NB4 (cell line): Measurements from ENCODE around the gene CRTAP.
"Not testable (repeated sequence)": the region's sequence is repeated elsewhere in the genome, so short reads cannot be mapped to it uniquely, and the experiment has no call there.

Experiments
- MYC ChIP-seq: IDR thresholded peaks from 2 replicates; pipeline ENCODE4 v1.6.1; 2011; ENCODE audit warnings: low read depth, low read length
- POLR2A ChIP-seq: IDR thresholded peaks from 2 replicates; pipeline ENCODE4 v1.6.1; 2011; ENCODE audit warnings: mild to moderate bottlenecking; ENCODE audit not compliant: insufficient read length; ENCODE audit errors: extremely low read depth
- TF ChIP-seq, protein P1 (sequence below): IDR thresholded peaks from one replicate; pipeline ENCODE4 v1.5.1; 2012; ENCODE audit warnings: low read depth, low read length
- TF ChIP-seq, protein P2 (sequence below): IDR thresholded peaks from 2 replicates; pipeline ENCODE4 v1.6.1; 2011; ENCODE audit warnings: low read depth, low read length

DNA sequence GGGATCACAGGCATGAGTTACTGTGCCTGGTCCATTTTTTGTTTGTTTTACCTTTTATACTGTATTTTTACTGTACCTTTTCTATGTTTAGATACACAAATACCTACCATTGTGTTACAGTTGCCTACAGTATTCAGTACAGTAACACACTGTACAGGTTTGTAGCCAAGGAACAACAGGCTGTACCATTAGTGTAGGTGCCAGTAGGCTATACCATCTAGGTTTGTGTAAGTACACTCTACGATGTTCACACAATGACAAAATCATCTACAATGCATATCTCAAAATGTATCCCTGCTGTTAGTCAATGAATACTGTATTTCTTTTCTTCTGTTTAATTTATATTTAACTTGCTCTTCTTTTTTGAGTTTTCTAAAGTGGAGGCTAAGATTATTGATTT, 67.8 kb downstream of the CRTAP start:
- TF ChIP-seq, protein P1, sequence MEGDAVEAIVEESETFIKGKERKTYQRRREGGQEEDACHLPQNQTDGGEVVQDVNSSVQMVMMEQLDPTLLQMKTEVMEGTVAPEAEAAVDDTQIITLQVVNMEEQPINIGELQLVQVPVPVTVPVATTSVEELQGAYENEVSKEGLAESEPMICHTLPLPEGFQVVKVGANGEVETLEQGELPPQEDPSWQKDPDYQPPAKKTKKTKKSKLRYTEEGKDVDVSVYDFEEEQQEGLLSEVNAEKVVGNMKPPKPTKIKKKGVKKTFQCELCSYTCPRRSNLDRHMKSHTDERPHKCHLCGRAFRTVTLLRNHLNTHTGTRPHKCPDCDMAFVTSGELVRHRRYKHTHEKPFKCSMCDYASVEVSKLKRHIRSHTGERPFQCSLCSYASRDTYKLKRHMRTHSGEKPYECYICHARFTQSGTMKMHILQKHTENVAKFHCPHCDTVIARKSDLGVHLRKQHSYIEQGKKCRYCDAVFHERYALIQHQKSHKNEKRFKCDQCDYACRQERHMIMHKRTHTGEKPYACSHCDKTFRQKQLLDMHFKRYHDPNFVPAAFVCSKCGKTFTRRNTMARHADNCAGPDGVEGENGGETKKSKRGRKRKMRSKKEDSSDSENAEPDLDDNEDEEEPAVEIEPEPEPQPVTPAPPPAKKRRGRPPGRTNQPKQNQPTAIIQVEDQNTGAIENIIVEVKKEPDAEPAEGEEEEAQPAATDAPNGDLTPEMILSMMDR: not testable (repeated sequence)
- not testable (repeated sequence) for TF ChIP-seq POLR2A, MYC
- TF ChIP-seq, protein P2, sequence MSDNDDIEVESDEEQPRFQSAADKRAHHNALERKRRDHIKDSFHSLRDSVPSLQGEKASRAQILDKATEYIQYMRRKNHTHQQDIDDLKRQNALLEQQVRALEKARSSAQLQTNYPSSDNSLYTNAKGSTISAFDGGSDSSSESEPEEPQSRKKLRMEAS: not testable (repeated sequence)
